Stimulated activated CD4-positive, alpha-beta T cell treated with anti-CD3 and anti-CD28 coated beads, Interleukin-15, amount 100 ng/mL, for 48 hours (primary cell): ENCODE results near the gene AMER3.

ENCODE experiments used
- DNase-seq, 2 donors: peaks; one replicate each; pipeline ENCODE4 v3.0.0-alpha.2; 2020; ENCODE audit warnings: low read depth in 2 of 2

AMER3 gene

GRCh38 chr2:130785466-130786055 lies 30.2 kb downstream of the AMER3 start:
- no peak for DNase-seq

GRCh38 chr2:130786076-130786475 lies 30.7 kb downstream of the AMER3 start:
- DNase-seq, result no peak

- no peak for DNase-seq
Measured at GRCh38 chr2:130787841-130788240, 32.5 kb downstream of the AMER3 start.

GRCh38 chr2:130790312-130790711 lies 35.0 kb downstream of the AMER3 start:
- no peak for DNase-seq

- no peak for DNase-seq
Measured at GRCh38 chr2:130790804-130791616, 35.7 kb downstream of the AMER3 start.

GRCh38 chr2:130791617-130791939 lies 36.2 kb downstream of the AMER3 start:
- DNase-seq, result no peak

GRCh38 chr2:130795431-130795830 lies 40.1 kb downstream of the AMER3 start:
- no peak for DNase-seq

GRCh38 chr2:130796290-130796689 lies 41.0 kb downstream of the AMER3 start:
- DNase-seq, result no peak

- DNase-seq, result peak; percentile 81 to 86
Measured at GRCh38 chr2:130797493-130798435, 42.4 kb downstream of the AMER3 start.

GRCh38 chr2:130798472-130799218 lies 43.3 kb downstream of the AMER3 start:
- no peak for DNase-seq

- no peak for DNase-seq
Measured at GRCh38 chr2:130799295-130799694, 44.0 kb downstream of the AMER3 start.

GRCh38 chr2:130805613-130806012 lies 50.3 kb downstream of the AMER3 start:
- no peak for DNase-seq

GRCh38 chr2:130806370-130806769 lies 51.0 kb downstream of the AMER3 start:
- no peak for DNase-seq

GRCh38 chr2:130807659-130808385 lies 52.5 kb downstream of the AMER3 start:
- no peak for DNase-seq

- no peak for DNase-seq
Measured at GRCh38 chr2:130808482-130809268, 53.3 kb downstream of the AMER3 start.

- DNase-seq, result no peak
Measured at GRCh38 chr2:130810490-130810889, 55.1 kb downstream of the AMER3 start.

GRCh38 chr2:130813722-130814121 lies 58.4 kb downstream of the AMER3 start:
- DNase-seq, result no peak

- no peak for DNase-seq
Measured at GRCh38 chr2:130814931-130815680, 59.8 kb downstream of the AMER3 start.
